ENCODE data around the gene ARSK. TPM values are rescaled to one million over a fixed set of nuclear protein-coding genes. Genes with fewer than 3 reads are reported as not detected.

ARSK gene
- total and polyA plus RNA-seq, 2 of the 13 experiments (the other 11 are each of a cell fraction or from before 2014, with no cell fraction given) = 7.9 TPM

GRCh38 chr5:95646569-95647431 lies 91.9 kb downstream of the ARSK start, which contains the start of gene RFESD (continued):
- TF ChIP-seq ZNF407 (CRISPR knock-in tag; IDR thresholded peaks at IDR 0.05; ENCODE audit: not compliant biosample characterization) (no peak), HOMEZ (CRISPR knock-in tag; IDR thresholded peaks at IDR 0.05; ENCODE audit: low read depth) (peak; percentile 96), ZBTB7A (CRISPR knock-in tag; IDR thresholded peaks at IDR 0.05) (0 out of 2 replicates have a peak, but pooled peaks have one; percentile 62), ZNF75D (CRISPR knock-in tag; IDR thresholded peaks at IDR 0.05; ENCODE audit: borderline replicate concordance) (no peak), HCFC1 (IDR thresholded peaks at IDR 0.05; ENCODE audit: low read depth, low read length) (no peak), RORA (CRISPR knock-in tag; IDR thresholded peaks at IDR 0.05) (no peak), FOXP1 (IDR thresholded peaks at IDR 0.05) (no peak), FOXP1 (CRISPR knock-in tag; IDR thresholded peaks at IDR 0.05) (peak; percentile 34; the same call in 1 of the 2 replicates), CEBPZ (IDR thresholded peaks at IDR 0.05; ENCODE audit: low read length) (no peak), ARNT2 (CRISPR knock-in tag; IDR thresholded peaks at IDR 0.05; ENCODE audit: low read depth) (peak; percentile 40; the same call in 1 of the 2 replicates), AFF4 (CRISPR knock-in tag; IDR thresholded peaks at IDR 0.05) (no peak)

Data from HepG2 (cell line).